Thyroid gland (tissue), 4 donors: ENCODE results near the gene LDHB.

ENCODE experiments used
- CTCF ChIP-seq, 6 experiments: fragments of 200-600 bp in 3 of 6; fragments of 450-650 bp in 3 of 6; sonication (generic) in 3 of 6; IDR thresholded peaks; one replicate each; pipeline ENCODE4 v1.5.1; 2016 to 2019; ENCODE audit warnings: antibody characterized with exemption in 6 of 6, mild to moderate bottlenecking in 2 of 6, inconsistent platforms in 1 of 6, moderate library complexity in 1 of 6
- POLR2A ChIP-seq, 2 donors: fragments of 450-650 bp; IDR thresholded peaks; one replicate each; pipeline ENCODE4 v1.6.1; 2017; ENCODE audit warnings: antibody characterized with exemption in 2 of 2, mild to moderate bottlenecking in 2 of 2, moderate library complexity in 1 of 2

GRCh38 chr12:21585485-21585884 lies 72.2 kb downstream of the LDHB start:
- no peak for TF ChIP-seq POLR2A (IDR thresholded peaks at IDR 0.05)
- TF ChIP-seq CTCF (IDR thresholded peaks at IDR 0.05): no peak
